PC-3 (cell line): ENCODE data around the gene APC. TPM values are rescaled to one million over a fixed set of nuclear protein-coding genes. Genes with fewer than 3 reads are reported as not detected.
"Not testable (repeated sequence)": the region's sequence is repeated elsewhere in the genome, so short reads cannot be mapped to it uniquely, and the experiment has no call there.

Experiments used
- ATAC-seq: fragments of 200-7000 bp; cut with Tn5 transposase; 2 replicates; pipeline ENCODE4 v1.9.1; 2020; ENCODE audit warnings: mild to moderate bottlenecking, moderate library complexity
- BruUV-seq: library from RNA; stranded (reverse); fragments of 400-500 nt; replicated peaks from 2 replicates; lab custom pipeline; 2021; lab: Mats Ljungman, UMichigan
- CTCF ChIA-PET: fragments of 300-600 bp; sonication (Branson Sonifier 250); formaldehyde crosslinking; loops from one replicate; lab custom pipeline; 2022; ENCODE audit warnings: antibody characterized with exemption; lab: Charles Lee
- POLR2A ChIA-PET: fragments of 300-600 bp; sonication (Branson Sonifier 250); formaldehyde crosslinking; loops from one replicate; lab custom pipeline; 2022; ENCODE audit warnings: antibody characterized with exemption; ENCODE audit not compliant: unreplicated experiment; lab: Charles Lee
- DNase-seq: peaks from one replicate; pipeline ENCODE4 v3.0.0-alpha.2; 2015
- H2AFZ ChIP-seq: fragments of 300-600 bp; sonication (generic); 2 replicates; pipeline ENCODE4 v1.6.0; 2016; ENCODE audit warnings: antibody characterized with exemption, low read length
- H3F3A ChIP-seq: fragments of 300-600 bp; sonication (generic); one replicate; pipeline ENCODE4 v1.6.0; 2017; ENCODE audit warnings: antibody characterized with exemption, low read length, control low read depth, mild to moderate bottlenecking; ENCODE audit not compliant: unreplicated experiment
- H3K27ac ChIP-seq: fragments of 300-600 bp; sonication (generic); 2 replicates; pipeline ENCODE4 v1.5.1; 2016; ENCODE audit warnings: mild to moderate bottlenecking, low read length
- H3K27me3 ChIP-seq: fragments of 300-600 bp; sonication (generic); 2 replicates; pipeline ENCODE4 v1.6.1; 2016; ENCODE audit warnings: low read length, mixed read lengths
- H3K36me3 ChIP-seq: fragments of 300-600 bp; sonication (generic); 2 replicates; pipeline ENCODE4 v1.6.1; 2016; ENCODE audit warnings: low read depth, mixed run types, low read length, mixed read lengths
- H3K4me1 ChIP-seq: fragments of 300-600 bp; sonication (generic); 2 replicates; pipeline ENCODE4 v1.5.1; 2016; ENCODE audit warnings: low read length; ENCODE audit not compliant: insufficient read depth
- H3K4me2 ChIP-seq: fragments of 300-600 bp; sonication (generic); 2 replicates; pipeline ENCODE4 v1.6.0; 2016; ENCODE audit warnings: low read length
- H3K4me3 ChIP-seq: fragments of 300-600 bp; sonication (generic); 2 replicates; pipeline ENCODE4 v1.5.1; 2016; ENCODE audit warnings: mild to moderate bottlenecking, low read length, mixed read lengths
- H3K79me2 ChIP-seq: fragments of 300-600 bp; sonication (generic); 2 replicates; pipeline ENCODE4 v1.6.1; 2017; ENCODE audit warnings: low read length, mixed read lengths
- H3K9ac ChIP-seq: fragments of 300-600 bp; sonication (generic); 2 replicates; pipeline ENCODE4 v1.6.0; 2016; ENCODE audit warnings: mild to moderate bottlenecking, low read length
- H3K9me2 ChIP-seq: fragments of 300-600 bp; sonication (generic); replicated peaks from 2 replicates; pipeline ENCODE4 v1.6.1; 2016; ENCODE audit warnings: mixed run types, low read length, mixed read lengths
- H3K9me3 ChIP-seq: fragments of 300-600 bp; sonication (generic); 2 replicates; pipeline ENCODE4 v1.6.1; 2016; ENCODE audit warnings: low read length, mixed read lengths
- H4K20me1 ChIP-seq: fragments of 300-600 bp; sonication (generic); 2 replicates; pipeline ENCODE4 v1.6.1; 2016; ENCODE audit warnings: low read length, mixed read lengths
- CTCF ChIP-seq: fragments of 300-600 bp; sonication (generic); conservative IDR thresholded peaks from 2 replicates; pipeline ENCODE4 v1.5.1; 2017; ENCODE audit warnings: antibody characterized with exemption, low read depth, mild to moderate bottlenecking, low read length
- EZH2 ChIP-seq: fragments of 300-600 bp; sonication (generic); IDR thresholded peaks from one replicate; pipeline ENCODE4 v1.6.1; 2017; ENCODE audit warnings: antibody characterized with exemption, mild to moderate bottlenecking, low read length; ENCODE audit not compliant: unreplicated experiment
- EZH2phosphoT487 ChIP-seq: fragments of 300-600 bp; sonication (generic); IDR thresholded peaks from 2 replicates; pipeline ENCODE4 v1.6.1; 2018; ENCODE audit warnings: mild to moderate bottlenecking, antibody characterized with exemption, low read length, borderline replicate concordance
- intact Hi-C: fragments of 100-400 bp; cut with micrococcal nuclease; formaldehyde crosslinking; loops from 2 replicates; pipeline ENCODE4 v1.9.0; 2023
- total RNA-seq: library from RNA; depleted of rRNA; stranded (reverse); fragments of >200 nt; gene quantifications from 2 replicates; pipeline ENCODE4 v1.2.3, GENCODE V29; 2014

APC gene
- total RNA-seq, 1 experiment from 2014 or later = 31.7 TPM

GRCh38 chr5:112854651-112855050, 117.0 kb downstream of the APC start:
- Histone ChIP-seq H3K27ac (no peak overlapping the region), H3F3A (no peaks in the 10 kb centered on the region), H3K9me2 (no peaks in the 10 kb centered on the region), H3K4me1 (no peaks in the 10 kb centered on the region), H3K9ac (no peak overlapping the region), H3K36me3 (no peaks in the 10 kb centered on the region), H3K9me3 (no peaks in the 10 kb centered on the region), H3K4me3 (no peak overlapping the region), H3K79me2 (no peaks in the 10 kb centered on the region), H4K20me1 (no peaks in the 10 kb centered on the region), H3K4me2 (no peak overlapping the region), H2AFZ (no peak overlapping the region), H3K27me3 (no peaks in the 10 kb centered on the region)
- TF ChIP-seq EZH2 = no peak
- ATAC-seq (no peak), DNase-seq (no peak)
- ChIA-PET CTCF (no interaction called here), POLR2A (no interaction called here)
- intact Hi-C loops = no loop called here
- no TSS peak for BruUV-seq

GRCh38 chr5:112857866-112858265, 120.2 kb downstream of the APC start:
- Histone ChIP-seq H3K27ac (no peak overlapping the region), H3K27me3 (no peaks in the 10 kb centered on the region), H3K9me3 (no peaks in the 10 kb centered on the region), H3K9me2 (no peaks in the 10 kb centered on the region), H3K36me3 (peaks cover under 1% of the 10 kb centered on the region), H3K4me3 (no peak overlapping the region), H3K79me2 (peaks cover 22% of the 10 kb centered on the region), H2AFZ (no peak overlapping the region), H3K4me2 (no peak overlapping the region), H3F3A (no peaks in the 10 kb centered on the region), H4K20me1 (peaks cover 5% of the 10 kb centered on the region; the same call in 1 of the 2 replicates), H3K4me1 (peaks cover 9% of the 10 kb centered on the region), H3K9ac (no peak overlapping the region)
- no peak for DNase-seq
- ATAC-seq = no peak
- POLR2A ChIA-PET = no interaction called here
- CTCF ChIA-PET = no interaction called here
- BruUV-seq = no TSS peak
- intact Hi-C loops = no loop called here
- TF ChIP-seq CTCF (no peak), EZH2phosphoT487 (no peak), EZH2 (no peak)

- H3F3A ChIP-seq, H3K9me2 ChIP-seq, H4K20me1 ChIP-seq, DNase-seq, ATAC-seq, H3K27me3 ChIP-seq, CTCF ChIA-PET, H3K9me3 ChIP-seq, POLR2A ChIA-PET: not testable (repeated sequence)
- Histone ChIP-seq H2AFZ (peak overlapping the region; percentile 98), H3K4me2 (peak overlapping the region; percentile 68), H3K27ac (peak overlapping the region; percentile 29), H3K36me3 (peaks cover 25% of the 10 kb centered on the region), H3K9ac (peak overlapping the region; percentile 97), H3K4me3 (peak overlapping the region; percentile 98), H3K4me1 (peaks cover 16% of the 10 kb centered on the region), H3K79me2 (peaks cover 48% of the 10 kb centered on the region)
- BruUV-seq = TSS peak; percentile 95
- intact Hi-C loops = loop anchor here (5.0 kb wide), 2 partner anchors 62 to 117 kb away; partner anchors contain the start of genes DCP2 and REEP5
Observed at GRCh38 chr5:112860571-112860928, 122.9 kb downstream of the APC start.
